GM12872 (cell line): ENCODE measurements around the gene REXO4.

Experiments
- CTCF ChIP-seq: IDR thresholded peaks from 3 replicates; pipeline ENCODE4 v1.5.1; 2011; ENCODE audit warnings: low read depth, mild to moderate bottlenecking, low read length, moderate library complexity; ENCODE audit not compliant: insufficient read depth

The REXO4 gene

GRCh38 chr9:133460405-133461175 is 42.8 kb upstream of the REXO4 start:
- no peak for TF ChIP-seq CTCF

GRCh38 chr9:133459476-133460404 is 41.9 kb upstream of the REXO4 start, which contains the start of gene CACFD1:
Gene CACFD1, plus strand, starts transcription at chr9:133459978. Its CDS starts 89 bp downstream, at chr9:133460067.
- no peak for TF ChIP-seq CTCF

GRCh38 chr9:133458643-133459312 is 41.0 kb upstream of the REXO4 start:
- TF ChIP-seq CTCF = no peak

GRCh38 chr9:133457748-133458147 is 39.9 kb upstream of the REXO4 start:
- TF ChIP-seq CTCF = no peak

- no peak for TF ChIP-seq CTCF
Observed at GRCh38 chr9:133457233-133457632, 39.4 kb upstream of the REXO4 start.

- peak; percentile 37 for TF ChIP-seq CTCF
Observed at GRCh38 chr9:133456409-133456808, 38.6 kb upstream of the REXO4 start.

- TF ChIP-seq CTCF = no peak
Observed at GRCh38 chr9:133455936-133456335, 38.1 kb upstream of the REXO4 start.
